ENCODE measurements around the gene ARSB. TPM values are rescaled to one million over a fixed set of nuclear protein-coding genes. Genes with fewer than 3 reads are reported as not detected.

ARSB gene
- total RNA-seq, 1 experiment from 2014 or later: 21.4 TPM

DNA sequence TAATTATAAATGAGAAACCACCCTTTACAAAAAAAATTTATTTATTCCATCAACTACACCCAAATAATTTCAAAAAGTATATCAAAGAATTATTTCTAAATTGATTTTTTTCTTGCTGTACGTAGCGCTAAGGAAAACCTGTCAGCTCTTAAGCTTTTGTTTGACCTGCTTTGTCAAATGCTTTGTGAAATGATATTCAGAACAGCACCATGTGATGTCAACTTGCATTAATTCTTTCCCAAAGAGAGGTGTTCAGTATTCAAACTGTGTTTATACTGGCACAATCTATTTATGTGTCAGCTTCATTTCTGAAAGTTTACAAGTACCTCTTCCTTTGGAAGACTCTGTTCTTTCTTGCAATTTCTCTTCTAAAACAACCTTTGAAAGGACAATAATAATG, 12.0 kb upstream of the ARSB start:
- Mint-ChIP-seq H3K36me3 (ENCODE audit: insufficient read depth, unreplicated experiment) (no peaks in the 10 kb centered on the region), H3K4me1 (ENCODE audit: low read depth, unreplicated experiment) (no peaks in the 10 kb centered on the region), H3K27me3 (ENCODE audit: unreplicated experiment) (no peaks in the 10 kb centered on the region), H3K27ac (ENCODE audit: unreplicated experiment) (no peak overlapping the region), H3K4me3 (ENCODE audit: low read depth, unreplicated experiment) (no peak overlapping the region), H3K9me3 (ENCODE audit: low read depth, unreplicated experiment) (no peaks in the 10 kb centered on the region)
- no TSS peak for BruUV-seq (replicated peaks)
- DNase-seq: no peak
- intact Hi-C loops (cut with micrococcal nuclease; ENCODE audit: unreplicated experiment): no loop called here
- CTCF ChIA-PET: no interaction called here
- TF ChIP-seq, protein P1, sequence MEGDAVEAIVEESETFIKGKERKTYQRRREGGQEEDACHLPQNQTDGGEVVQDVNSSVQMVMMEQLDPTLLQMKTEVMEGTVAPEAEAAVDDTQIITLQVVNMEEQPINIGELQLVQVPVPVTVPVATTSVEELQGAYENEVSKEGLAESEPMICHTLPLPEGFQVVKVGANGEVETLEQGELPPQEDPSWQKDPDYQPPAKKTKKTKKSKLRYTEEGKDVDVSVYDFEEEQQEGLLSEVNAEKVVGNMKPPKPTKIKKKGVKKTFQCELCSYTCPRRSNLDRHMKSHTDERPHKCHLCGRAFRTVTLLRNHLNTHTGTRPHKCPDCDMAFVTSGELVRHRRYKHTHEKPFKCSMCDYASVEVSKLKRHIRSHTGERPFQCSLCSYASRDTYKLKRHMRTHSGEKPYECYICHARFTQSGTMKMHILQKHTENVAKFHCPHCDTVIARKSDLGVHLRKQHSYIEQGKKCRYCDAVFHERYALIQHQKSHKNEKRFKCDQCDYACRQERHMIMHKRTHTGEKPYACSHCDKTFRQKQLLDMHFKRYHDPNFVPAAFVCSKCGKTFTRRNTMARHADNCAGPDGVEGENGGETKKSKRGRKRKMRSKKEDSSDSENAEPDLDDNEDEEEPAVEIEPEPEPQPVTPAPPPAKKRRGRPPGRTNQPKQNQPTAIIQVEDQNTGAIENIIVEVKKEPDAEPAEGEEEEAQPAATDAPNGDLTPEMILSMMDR (IDR thresholded peaks at IDR 0.05; ENCODE audit: unreplicated experiment): no peak

DNA sequence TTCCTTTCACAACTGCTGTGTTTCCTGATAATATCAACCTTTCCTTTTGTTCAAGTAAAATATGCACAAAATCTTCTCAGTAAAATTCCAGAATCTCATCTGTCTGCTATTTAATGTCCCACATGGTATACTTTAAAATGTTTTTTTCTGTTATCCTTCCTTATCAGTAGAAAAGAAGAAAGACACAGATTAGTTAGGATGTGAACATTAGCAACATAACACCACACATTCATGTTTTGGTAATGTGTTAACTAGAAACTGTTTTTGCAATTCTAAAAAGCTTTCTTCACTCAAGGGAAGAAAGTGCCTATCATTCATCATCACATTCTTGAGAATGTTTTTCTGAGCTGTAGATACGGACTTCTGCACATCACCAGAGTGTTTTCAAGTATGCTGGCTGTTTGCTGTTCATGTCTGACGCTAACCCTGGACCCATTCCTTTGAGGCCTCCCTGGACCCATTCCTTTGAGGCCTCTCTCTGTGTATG, 10.5 kb upstream of the ARSB start:
- no TSS peak for BruUV-seq (replicated peaks)
- CTCF ChIA-PET: no interaction called here
- Mint-ChIP-seq H3K4me1 (ENCODE audit: low read depth, unreplicated experiment) (peaks cover 8% of the 10 kb centered on the region), H3K4me3 (ENCODE audit: low read depth, unreplicated experiment) (no peak overlapping the region), H3K9me3 (ENCODE audit: low read depth, unreplicated experiment) (no peaks in the 10 kb centered on the region), H3K27me3 (ENCODE audit: unreplicated experiment) (no peaks in the 10 kb centered on the region), H3K36me3 (ENCODE audit: insufficient read depth, unreplicated experiment) (no peaks in the 10 kb centered on the region), H3K27ac (ENCODE audit: unreplicated experiment) (no peak overlapping the region)
- TF ChIP-seq, protein P1 (IDR thresholded peaks at IDR 0.05; ENCODE audit: unreplicated experiment): no peak
- intact Hi-C loops (cut with micrococcal nuclease; ENCODE audit: unreplicated experiment): no loop called here
- DNase-seq: no peak

DNA sequence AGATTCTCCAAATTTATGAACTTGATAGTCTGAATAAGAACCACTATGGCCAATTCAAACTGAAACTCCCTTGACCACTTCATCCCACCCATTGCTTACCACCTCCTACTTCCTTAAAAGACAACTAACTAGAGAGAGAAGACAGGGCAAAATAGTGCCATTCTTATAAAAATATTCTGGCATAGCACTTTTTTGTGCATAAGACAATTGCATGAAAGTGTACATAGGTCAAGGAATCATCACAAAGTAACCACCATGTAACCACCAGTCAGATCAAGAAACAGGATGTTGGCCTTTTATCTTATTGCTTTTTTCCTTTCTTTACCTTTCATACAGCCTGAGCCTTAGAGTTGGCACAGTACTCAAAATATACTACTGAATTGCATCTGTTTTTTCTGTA, 8.1 kb upstream of the ARSB start:
- Mint-ChIP-seq H3K27ac (ENCODE audit: unreplicated experiment) (no peak overlapping the region), H3K4me3 (ENCODE audit: low read depth, unreplicated experiment) (no peak overlapping the region), H3K9me3 (ENCODE audit: low read depth, unreplicated experiment) (no peaks in the 10 kb centered on the region), H3K27me3 (ENCODE audit: unreplicated experiment) (no peaks in the 10 kb centered on the region), H3K4me1 (ENCODE audit: low read depth, unreplicated experiment) (peaks cover 8% of the 10 kb centered on the region), H3K36me3 (ENCODE audit: insufficient read depth, unreplicated experiment) (no peaks in the 10 kb centered on the region)
- DNase-seq: no peak
- CTCF ChIA-PET: no interaction called here
- intact Hi-C loops (cut with micrococcal nuclease; ENCODE audit: unreplicated experiment): no loop called here
- no TSS peak for BruUV-seq (replicated peaks)
- TF ChIP-seq, protein P1 (IDR thresholded peaks at IDR 0.05; ENCODE audit: unreplicated experiment): no peak

DNA sequence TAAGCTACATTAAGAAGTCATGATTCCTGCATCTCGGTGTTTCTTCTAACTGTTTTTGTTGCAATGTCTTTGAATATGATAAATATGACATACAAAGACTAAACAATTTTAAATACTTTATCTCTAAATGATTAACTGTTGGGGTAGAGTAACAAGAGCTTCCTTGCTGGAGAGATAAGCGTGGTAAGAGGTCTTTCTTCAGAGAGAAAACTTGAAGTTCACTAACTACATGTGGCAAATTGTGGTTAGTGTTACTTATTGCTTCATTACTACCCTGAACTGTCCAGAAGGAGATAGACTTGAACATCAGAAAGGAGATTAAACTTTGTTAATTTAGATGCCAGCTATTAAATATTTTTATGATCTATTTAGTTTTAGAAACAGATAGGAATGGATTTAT, 7.0 kb upstream of the ARSB start:
- no TSS peak for BruUV-seq (replicated peaks)
- CTCF ChIA-PET: interaction anchor here (0.6 kb wide), 1 partner anchor 63 kb away, joined by 4 read pairs; no protein-coding TSS in a partner anchor
- TF ChIP-seq, protein P1 (IDR thresholded peaks at IDR 0.05; ENCODE audit: unreplicated experiment): no peak
- Mint-ChIP-seq H3K9me3 (ENCODE audit: low read depth, unreplicated experiment) (no peaks in the 10 kb centered on the region), H3K27ac (ENCODE audit: unreplicated experiment) (no peak overlapping the region), H3K36me3 (ENCODE audit: insufficient read depth, unreplicated experiment) (no peaks in the 10 kb centered on the region), H3K27me3 (ENCODE audit: unreplicated experiment) (no peaks in the 10 kb centered on the region), H3K4me1 (ENCODE audit: low read depth, unreplicated experiment) (peaks cover 8% of the 10 kb centered on the region), H3K4me3 (ENCODE audit: low read depth, unreplicated experiment) (no peak overlapping the region)
- intact Hi-C loops (cut with micrococcal nuclease; ENCODE audit: unreplicated experiment): no loop called here
- no peak for DNase-seq

All from Calu3 (cell line).